Measurements from ENCODE around the gene CLPTM1L. TPM values are rescaled to one million over a fixed set of nuclear protein-coding genes. Genes with fewer than 3 reads are reported as not detected.
"Not testable (repeated sequence)": the region's sequence is repeated elsewhere in the genome, so short reads cannot be mapped to it uniquely, and the experiment has no call there.

The CLPTM1L gene
- total RNA-seq, 2 experiments from 2014 or later: 112 TPM

GRCh38 chr5:1345876-1346626 lies 1.2 kb upstream of the CLPTM1L start:
- POLR2A ChIA-PET: no interaction called here
- CTCF ChIA-PET: no interaction called here

- POLR2A ChIA-PET: interaction anchor here (0.6 to 1.7 kb wide), 2 partner anchors 42 to 204 kb away, joined by 6 to 7 read pairs; no protein-coding TSS in a partner anchor
- CTCF ChIA-PET: interaction anchor here (1.2 kb wide), 1 partner anchor 301 kb away, joined by 6 read pairs; no protein-coding TSS in a partner anchor
Measured at GRCh38 chr5:1343931-1344901, 683 bp downstream of the CLPTM1L start.

GRCh38 chr5:1343315-1343751 lies 1.6 kb downstream of the CLPTM1L start:
- CTCF ChIA-PET: interaction anchor here (1.2 kb wide), 1 partner anchor 301 kb away, joined by 6 read pairs; no protein-coding TSS in a partner anchor
- POLR2A ChIA-PET: no interaction called here

GRCh38 chr5:1342711-1343110 lies 2.2 kb downstream of the CLPTM1L start:
- ChIA-PET POLR2A (interaction anchor here (0.7 kb wide), 1 partner anchor 112 kb away, joined by 7 read pairs; no protein-coding TSS in a partner anchor), CTCF (interaction anchor here (0.6 to 0.7 kb wide), 3 partner anchors 36 to 138 kb away, joined by 3 to 4 read pairs (median 4); no protein-coding TSS in a partner anchor)

- POLR2A ChIA-PET: interaction anchor here (0.7 kb wide), 1 partner anchor 112 kb away, joined by 7 read pairs; no protein-coding TSS in a partner anchor
- CTCF ChIA-PET: interaction anchor here (0.6 to 0.7 kb wide), 3 partner anchors 36 to 138 kb away, joined by 3 to 4 read pairs (median 4); no protein-coding TSS in a partner anchor
Measured at GRCh38 chr5:1342268-1342667, 2.6 kb downstream of the CLPTM1L start.

- POLR2A ChIA-PET: no interaction called here
Measured at GRCh38 chr5:1341863-1342262, 3.0 kb downstream of the CLPTM1L start.

GRCh38 chr5:1339818-1340210 lies 5.1 kb downstream of the CLPTM1L start:
- CTCF ChIA-PET, POLR2A ChIA-PET: not testable (repeated sequence)

More at GRCh38 chr5:1341863-1342262, 3.0 kb downstream of the CLPTM1L start:
- CTCF ChIA-PET: no interaction called here

GRCh38 chr5:1339139-1339817 lies 5.6 kb downstream of the CLPTM1L start:
- POLR2A ChIA-PET, CTCF ChIA-PET: not testable (repeated sequence)

GRCh38 chr5:1338506-1339070 lies 6.3 kb downstream of the CLPTM1L start:
- POLR2A ChIA-PET: no interaction called here
- CTCF ChIA-PET: no interaction called here

GRCh38 chr5:1338196-1338490 lies 6.8 kb downstream of the CLPTM1L start:
- ChIA-PET CTCF (no interaction called here), POLR2A (no interaction called here)

GRCh38 chr5:1337489-1338195 lies 7.3 kb downstream of the CLPTM1L start:
- CTCF ChIA-PET: no interaction called here
- POLR2A ChIA-PET: no interaction called here

GRCh38 chr5:1336749-1337488 lies 8.0 kb downstream of the CLPTM1L start:
- ChIA-PET CTCF (no interaction called here), POLR2A (no interaction called here)

GRCh38 chr5:1336106-1336561 lies 8.8 kb downstream of the CLPTM1L start:
- ChIA-PET POLR2A (no interaction called here), CTCF (no interaction called here)

GRCh38 chr5:1335540-1336095 lies 9.3 kb downstream of the CLPTM1L start:
- ChIA-PET POLR2A (no interaction called here), CTCF (no interaction called here)

- ChIA-PET CTCF (no interaction called here), POLR2A (no interaction called here)
Measured at GRCh38 chr5:1334831-1335539, 9.9 kb downstream of the CLPTM1L start.

- ChIA-PET POLR2A (no interaction called here), CTCF (no interaction called here)
Measured at GRCh38 chr5:1333986-1334385, 10.9 kb downstream of the CLPTM1L start.

- POLR2A ChIA-PET, CTCF ChIA-PET: not testable (repeated sequence)
Measured at GRCh38 chr5:1333286-1333685, 11.6 kb downstream of the CLPTM1L start.
